SK-MEL-5 (cell line): ENCODE measurements around the gene RHBDD1. TPM values are rescaled to one million over a fixed set of nuclear protein-coding genes. Genes with fewer than 3 reads are reported as not detected.
A peak's percentile ranks its signal among the peaks of the same experiment; 100 is the strongest.
"Not testable (repeated sequence)": the region's sequence is repeated elsewhere in the genome, so short reads cannot be mapped to it uniquely, and the experiment has no call there.

Experiments
- DNase-seq: peaks from one replicate; pipeline ENCODE4 v3.0.0-alpha.2; 2016; ENCODE audit warnings: low read depth, low spot score
- in situ Hi-C: cut with HindIII; loops from 2 replicates; pipeline ENCODE4 v1.10.0; 2016; ENCODE audit warnings: low sequenced_read_pairs, high pct_unique_total_duplicates, low pct_unique_long_range_greater_than_20kb
- total RNA-seq: library from RNA; depleted of rRNA; stranded (reverse); fragments of >200 nt; shearing (Covaris generic); gene quantifications from 2 replicates; pipeline ENCODE4 v1.2.3, GENCODE V29; 2014

RHBDD1 gene
- total RNA-seq, 1 experiment from 2014 or later = 13.4 TPM

GRCh38 chr2:226797989-226798421 lies 37.8 kb upstream of the RHBDD1 start:
- DNase-seq = no peak
- in situ Hi-C loops = no loop called here

- in situ Hi-C loops = no loop called here
- no peak for DNase-seq
Observed at GRCh38 chr2:226798422-226799210, 37.2 kb upstream of the RHBDD1 start.

GRCh38 chr2:226799211-226799975 lies 36.5 kb upstream of the RHBDD1 start, which contains the start of gene IRS1:
Gene IRS1, minus strand, starts transcription at chr2:226799820. Its CDS starts 1,082 bp downstream, at chr2:226798738.
- in situ Hi-C loops = no loop called here
- peak; percentile 62 for DNase-seq

GRCh38 chr2:226799976-226800940 lies 35.6 kb upstream of the RHBDD1 start:
- DNase-seq = no peak
- in situ Hi-C loops = no loop called here

- no peak for DNase-seq
- in situ Hi-C loops = no loop called here
Observed at GRCh38 chr2:226800941-226801784, 34.7 kb upstream of the RHBDD1 start.

GRCh38 chr2:226802573-226802972 lies 33.3 kb upstream of the RHBDD1 start:
- in situ Hi-C loops = no loop called here
- peak; percentile 82 for DNase-seq

- in situ Hi-C loops = no loop called here
- no peak for DNase-seq
Observed at GRCh38 chr2:226803410-226803809, 32.4 kb upstream of the RHBDD1 start.

- in situ Hi-C loops = no loop called here
- peak; percentile 42 for DNase-seq
Observed at GRCh38 chr2:226813148-226813701, 22.6 kb upstream of the RHBDD1 start.

GRCh38 chr2:226818930-226819329 lies 16.9 kb upstream of the RHBDD1 start:
- in situ Hi-C loops = no loop called here
- DNase-seq = no peak

- DNase-seq = no peak
Observed at GRCh38 chr2:226825056-226825455, 10.8 kb upstream of the RHBDD1 start.

GRCh38 chr2:226828191-226828590 lies 7.7 kb upstream of the RHBDD1 start:
- in situ Hi-C loops = no loop called here
- no peak for DNase-seq

More at GRCh38 chr2:226825056-226825455, 10.8 kb upstream of the RHBDD1 start:
- in situ Hi-C loops = no loop called here

GRCh38 chr2:226829721-226830631 lies 5.9 kb upstream of the RHBDD1 start:
- no peak for DNase-seq
- in situ Hi-C loops = no loop called here

- DNase-seq = no peak
- in situ Hi-C loops = no loop called here
Observed at GRCh38 chr2:226831266-226831665, 4.6 kb upstream of the RHBDD1 start.

- in situ Hi-C loops = no loop called here
- no peak for DNase-seq
Observed at GRCh38 chr2:226832061-226832460, 3.8 kb upstream of the RHBDD1 start.

- DNase-seq, in situ Hi-C loops: not testable (repeated sequence)
Observed at GRCh38 chr2:226834880-226835279, 974 bp upstream of the RHBDD1 start.

- in situ Hi-C loops = no loop called here
- no peak for DNase-seq
Observed at GRCh38 chr2:226835420-226835795, 446 bp upstream of the RHBDD1 start.
